ENCODE measurements around the gene MLLT1. TPM values are rescaled to one million over a fixed set of nuclear protein-coding genes. Genes with fewer than 3 reads are reported as not detected.

Gene MLLT1
- total RNA-seq, 1 experiment from 2014 or later: 60.0 TPM

DNA sequence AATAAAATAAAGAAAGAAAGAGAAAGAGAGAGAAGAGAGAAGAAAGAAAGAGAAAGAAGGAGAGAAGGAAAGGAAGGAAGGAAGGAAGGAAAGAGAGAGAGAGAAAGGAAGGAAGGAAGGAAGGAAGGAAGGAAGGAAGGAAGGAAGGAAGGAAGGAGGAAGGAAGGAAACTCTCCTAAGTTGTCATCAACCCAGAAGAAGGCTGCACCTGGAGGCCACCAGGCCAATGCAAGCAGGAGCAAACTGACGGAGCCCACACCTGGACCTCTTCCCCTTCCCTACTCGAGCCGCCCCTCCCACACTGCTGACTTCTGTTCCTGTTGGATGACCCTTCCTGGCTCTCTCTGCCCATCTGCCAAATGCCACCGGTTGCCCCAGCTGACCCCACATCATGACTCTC lies 45.0 kb upstream of the MLLT1 start:
- no TSS peak for BruUV-seq (replicated peaks)
- H3K4me1 Mint-ChIP-seq (ENCODE audit: low read depth, unreplicated experiment): no peaks in the 10 kb centered on the region
- Histone ChIP-seq H3K4me3 (ENCODE audit: low read depth, low read length) (no peak overlapping the region), H3K9me3 (no peaks in the 10 kb centered on the region), H3K27me3 (replicated peaks; ENCODE audit: control insufficient read depth, insufficient read depth, low read length) (no peaks in the 10 kb centered on the region), H3K36me3 (ENCODE audit: control insufficient read depth, insufficient read depth, low read length) (no peaks in the 10 kb centered on the region), H3K4me1 (no peaks in the 10 kb centered on the region)
- peaks cover 8% of the 10 kb centered on the region for H3K9me3 Mint-ChIP-seq (ENCODE audit: unreplicated experiment)
- H3K27me3 Mint-ChIP-seq (ENCODE audit: insufficient read depth, unreplicated experiment): peaks cover 13% of the 10 kb centered on the region
- DNase-seq: no peak
- ChIA-PET POLR2A (no interaction called here), CTCF (no interaction called here)
- intact Hi-C loops (cut with micrococcal nuclease; ENCODE audit: unreplicated experiment): no loop called here
- H3K4me3 Mint-ChIP-seq (ENCODE audit: unreplicated experiment): no peak overlapping the region
- TF ChIP-seq, protein P1, sequence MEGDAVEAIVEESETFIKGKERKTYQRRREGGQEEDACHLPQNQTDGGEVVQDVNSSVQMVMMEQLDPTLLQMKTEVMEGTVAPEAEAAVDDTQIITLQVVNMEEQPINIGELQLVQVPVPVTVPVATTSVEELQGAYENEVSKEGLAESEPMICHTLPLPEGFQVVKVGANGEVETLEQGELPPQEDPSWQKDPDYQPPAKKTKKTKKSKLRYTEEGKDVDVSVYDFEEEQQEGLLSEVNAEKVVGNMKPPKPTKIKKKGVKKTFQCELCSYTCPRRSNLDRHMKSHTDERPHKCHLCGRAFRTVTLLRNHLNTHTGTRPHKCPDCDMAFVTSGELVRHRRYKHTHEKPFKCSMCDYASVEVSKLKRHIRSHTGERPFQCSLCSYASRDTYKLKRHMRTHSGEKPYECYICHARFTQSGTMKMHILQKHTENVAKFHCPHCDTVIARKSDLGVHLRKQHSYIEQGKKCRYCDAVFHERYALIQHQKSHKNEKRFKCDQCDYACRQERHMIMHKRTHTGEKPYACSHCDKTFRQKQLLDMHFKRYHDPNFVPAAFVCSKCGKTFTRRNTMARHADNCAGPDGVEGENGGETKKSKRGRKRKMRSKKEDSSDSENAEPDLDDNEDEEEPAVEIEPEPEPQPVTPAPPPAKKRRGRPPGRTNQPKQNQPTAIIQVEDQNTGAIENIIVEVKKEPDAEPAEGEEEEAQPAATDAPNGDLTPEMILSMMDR (IDR thresholded peaks at IDR 0.05; ENCODE audit: insufficient read depth in 1 of 2, low read depth in 1 of 2, low read length in 1 of 2, severe bottlenecking in 1 of 2, unreplicated experiment in 1 of 2): no peak
- no peak overlapping the region for H3K27ac Mint-ChIP-seq (ENCODE audit: unreplicated experiment)
- no peaks in the 10 kb centered on the region for H3K36me3 Mint-ChIP-seq (ENCODE audit: insufficient read depth, unreplicated experiment)

DNA sequence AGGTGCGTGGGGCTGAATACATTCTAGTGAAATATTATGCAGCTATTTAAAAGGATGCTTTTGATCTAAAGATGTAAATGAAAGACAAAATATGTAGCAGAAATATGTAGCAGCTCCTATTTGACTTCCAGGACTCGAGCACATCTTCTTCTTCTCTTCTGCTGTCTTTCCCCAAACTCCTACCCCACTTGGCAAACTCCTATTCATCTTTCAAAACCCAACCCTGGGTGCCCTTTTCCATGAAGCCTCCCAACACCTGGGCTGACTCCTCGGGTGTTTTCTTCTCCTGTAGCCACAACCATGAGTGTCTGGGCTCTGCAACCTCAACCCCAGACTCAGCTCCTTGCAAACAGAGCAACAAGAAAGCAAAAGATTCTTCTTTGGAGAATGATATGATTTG lies 42.5 kb upstream of the MLLT1 start:
- POLR2A ChIA-PET: no interaction called here
- H3K27me3 ChIP-seq (replicated peaks; ENCODE audit: control insufficient read depth, insufficient read depth, low read length): no peaks in the 10 kb centered on the region
- CTCF ChIA-PET: no interaction called here

DNA sequence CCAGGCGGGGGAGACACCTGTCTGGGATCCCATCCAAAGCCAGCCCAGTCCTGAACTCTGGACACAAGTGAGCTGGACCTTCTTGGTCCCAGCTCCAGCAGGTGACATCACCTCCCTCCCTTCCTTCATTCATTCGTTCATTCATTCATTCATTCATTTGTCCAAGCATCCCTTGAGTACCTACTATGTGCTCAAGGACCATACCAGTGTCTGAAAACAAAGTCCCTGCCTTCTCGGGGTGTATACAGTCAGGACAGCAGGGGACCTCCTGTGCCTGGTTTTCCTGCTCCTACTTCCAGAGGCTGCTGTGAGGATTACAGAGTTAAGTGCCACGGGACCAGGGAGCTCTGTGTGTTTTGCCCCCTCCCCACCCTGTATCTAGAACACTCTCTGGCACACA lies 39.6 kb upstream of the MLLT1 start:
- peaks cover 8% of the 10 kb centered on the region for H3K9me3 Mint-ChIP-seq (ENCODE audit: unreplicated experiment)
- CTCF ChIA-PET: interaction anchor here (0.5 kb wide), 1 partner anchor 113 kb away, joined by 7 read pairs; no protein-coding TSS in a partner anchor
- POLR2A ChIA-PET: no interaction called here

More for the DNA sequence above, 42.5 kb upstream of the MLLT1 start:
- Mint-ChIP-seq H3K27me3 (ENCODE audit: insufficient read depth, unreplicated experiment) (peaks cover 13% of the 10 kb centered on the region), H3K4me1 (ENCODE audit: low read depth, unreplicated experiment) (no peaks in the 10 kb centered on the region), H3K36me3 (ENCODE audit: insufficient read depth, unreplicated experiment) (no peaks in the 10 kb centered on the region), H3K27ac (ENCODE audit: unreplicated experiment) (no peak overlapping the region), H3K4me3 (ENCODE audit: unreplicated experiment) (no peak overlapping the region), H3K9me3 (ENCODE audit: unreplicated experiment) (peaks cover 8% of the 10 kb centered on the region)
- DNase-seq: no peak
- H3K4me3 ChIP-seq (ENCODE audit: low read depth, low read length): no peak overlapping the region
- no TSS peak for BruUV-seq (replicated peaks)
- H3K36me3 ChIP-seq (ENCODE audit: control insufficient read depth, insufficient read depth, low read length): no peaks in the 10 kb centered on the region
- intact Hi-C loops (cut with micrococcal nuclease; ENCODE audit: unreplicated experiment): no loop called here
- TF ChIP-seq, protein P1 (IDR thresholded peaks at IDR 0.05; ENCODE audit: insufficient read depth in 1 of 2, low read depth in 1 of 2, low read length in 1 of 2, severe bottlenecking in 1 of 2, unreplicated experiment in 1 of 2): no peak
- no peaks in the 10 kb centered on the region for H3K4me1 ChIP-seq
- no peaks in the 10 kb centered on the region for H3K9me3 ChIP-seq

More for the DNA sequence above, 39.6 kb upstream of the MLLT1 start:
- Histone ChIP-seq H3K27me3 (replicated peaks; ENCODE audit: control insufficient read depth, insufficient read depth, low read length) (no peaks in the 10 kb centered on the region), H3K9me3 (no peaks in the 10 kb centered on the region), H3K4me3 (ENCODE audit: low read depth, low read length) (no peak overlapping the region), H3K4me1 (no peaks in the 10 kb centered on the region), H3K36me3 (ENCODE audit: control insufficient read depth, insufficient read depth, low read length) (no peaks in the 10 kb centered on the region)
- intact Hi-C loops (cut with micrococcal nuclease; ENCODE audit: unreplicated experiment): no loop called here
- no peaks in the 10 kb centered on the region for H3K27me3 Mint-ChIP-seq (ENCODE audit: insufficient read depth, unreplicated experiment)
- H3K4me1 Mint-ChIP-seq (ENCODE audit: low read depth, unreplicated experiment): no peaks in the 10 kb centered on the region
- H3K27ac Mint-ChIP-seq (ENCODE audit: unreplicated experiment): no peak overlapping the region
- BruUV-seq (replicated peaks): no TSS peak
- TF ChIP-seq, protein P1 (IDR thresholded peaks at IDR 0.05; ENCODE audit: insufficient read depth in 1 of 2, low read depth in 1 of 2, low read length in 1 of 2, severe bottlenecking in 1 of 2, unreplicated experiment in 1 of 2): no peak
- DNase-seq: no peak
- no peak overlapping the region for H3K4me3 Mint-ChIP-seq (ENCODE audit: unreplicated experiment)
- no peaks in the 10 kb centered on the region for H3K36me3 Mint-ChIP-seq (ENCODE audit: insufficient read depth, unreplicated experiment)

Measured in Caco-2 (cell line).